ENCODE measurements around the gene ADCY4. TPM values are rescaled to one million over a fixed set of nuclear protein-coding genes. Genes with fewer than 3 reads are reported as not detected.
A peak's percentile ranks its signal among the peaks of the same experiment; 100 is the strongest.
"Not testable (repeated sequence)": the region's sequence is repeated elsewhere in the genome, so short reads cannot be mapped to it uniquely, and the experiment has no call there.

ADCY4 gene
- total RNA-seq, 1 experiment from 2014 or later, result 0.17 TPM

- Histone ChIP-seq H3K27me3 (ENCODE audit: control insufficient read depth, insufficient read depth, low read length) (peaks cover 9% of the 10 kb centered on the region; the same call in 1 of the 2 replicates), H3K4me3 (ENCODE audit: insufficient read depth, low read depth, low read length) (no peak overlapping the region), H3K36me3 (replicated peaks; ENCODE audit: control insufficient read depth, insufficient read depth, low read length) (no peaks in the 10 kb centered on the region)
- no peak for DNase-seq
Measured at GRCh38 chr14:24356208-24356607, 21.3 kb upstream of the ADCY4 start.

DNA sequence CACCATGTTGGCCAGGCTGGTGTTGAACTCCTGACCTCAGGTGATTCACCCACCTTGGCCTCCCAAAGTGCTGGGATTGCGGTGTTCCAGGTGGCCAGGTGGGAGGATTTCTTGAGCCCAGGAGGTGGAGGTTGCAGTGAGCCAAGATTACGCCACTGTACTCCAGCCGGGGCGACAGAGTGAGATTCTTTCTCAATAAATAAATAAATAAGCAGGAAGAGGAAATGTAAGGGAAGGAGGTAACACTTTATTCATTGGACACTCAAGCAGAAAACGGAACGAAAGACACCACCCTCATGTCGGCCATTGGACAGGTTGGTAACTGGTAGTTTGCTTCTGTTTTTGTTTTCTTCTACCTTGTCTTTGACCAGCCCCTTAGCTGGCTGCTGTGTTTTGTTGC lies 20.1 kb upstream of the ADCY4 start:
- DNase-seq, result no peak
- H3K36me3 ChIP-seq (replicated peaks; ENCODE audit: control insufficient read depth, insufficient read depth, low read length), result no peaks in the 10 kb centered on the region
- peaks cover 14% of the 10 kb centered on the region for H3K27me3 ChIP-seq (ENCODE audit: control insufficient read depth, insufficient read depth, low read length)
- H3K4me3 ChIP-seq (ENCODE audit: insufficient read depth, low read depth, low read length), result no peak overlapping the region

DNA sequence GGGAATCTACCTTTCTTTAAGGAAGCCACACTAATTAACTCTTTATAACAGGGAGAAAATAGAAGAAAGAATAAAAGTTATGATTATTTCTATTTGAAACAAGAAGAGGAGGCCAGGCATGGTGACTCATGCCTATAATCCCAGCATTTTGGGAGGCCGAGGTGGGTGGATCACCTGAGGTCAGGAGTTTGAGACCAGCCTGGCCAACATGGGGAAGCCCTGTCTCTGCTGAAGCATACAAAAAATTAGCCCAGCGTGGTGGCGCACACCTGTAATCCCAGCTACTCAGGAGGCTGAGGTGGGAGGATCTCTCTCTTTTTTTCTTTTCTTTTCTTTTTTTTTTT lies 19.6 kb upstream of the ADCY4 start:
- not testable (repeated sequence) for DNase-seq; H3K4me3 ChIP-seq (ENCODE audit: insufficient read depth, low read depth, low read length); H3K36me3 ChIP-seq (replicated peaks; ENCODE audit: control insufficient read depth, insufficient read depth, low read length)
- H3K27me3 ChIP-seq (ENCODE audit: control insufficient read depth, insufficient read depth, low read length), result peaks cover 19% of the 10 kb centered on the region

DNA sequence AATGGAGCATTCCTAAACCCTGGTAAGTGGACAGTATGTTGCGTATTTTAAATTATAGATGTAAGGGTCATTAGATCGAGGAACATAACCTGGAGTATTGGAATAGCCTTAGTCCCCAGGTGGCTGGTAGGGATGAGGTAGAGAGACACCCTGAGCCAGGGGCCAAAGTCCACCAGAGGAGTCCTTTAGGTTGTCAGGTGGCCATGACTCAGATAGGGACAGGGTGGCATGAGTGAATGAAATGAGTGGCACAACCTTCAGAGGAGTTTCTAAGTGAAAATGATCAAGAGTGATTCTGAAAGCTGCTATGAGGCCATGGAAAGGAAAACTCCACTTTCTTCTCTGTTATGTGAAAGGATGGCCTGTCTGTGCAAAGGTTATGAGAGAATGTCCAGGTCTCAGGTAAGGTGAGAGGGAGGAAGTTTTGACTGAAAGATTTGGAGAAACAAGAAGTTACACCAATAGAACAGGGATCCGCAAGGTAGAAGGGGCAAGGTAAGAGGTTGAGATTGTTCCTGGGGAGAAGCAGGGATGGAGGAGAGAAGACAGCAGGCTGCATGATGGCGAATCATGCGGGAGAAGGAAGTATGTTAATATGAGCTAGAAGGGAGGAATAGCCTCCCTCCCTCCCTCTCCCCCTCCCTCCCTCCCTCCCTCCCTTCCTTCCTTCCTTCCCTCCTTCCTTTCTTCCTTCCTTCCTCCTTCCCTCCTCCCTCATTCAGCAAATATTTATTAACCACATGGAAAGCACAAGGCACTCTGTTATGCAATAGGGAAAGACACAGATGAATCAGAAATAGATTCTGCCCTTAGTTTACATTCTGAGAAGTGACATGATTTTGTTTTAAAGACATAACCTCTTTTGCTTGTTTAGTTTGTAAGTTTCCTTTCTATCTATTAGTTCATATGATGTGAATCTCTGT lies 18.9 kb upstream of the ADCY4 start:
- DNase-seq, result no peak
- Histone ChIP-seq H3K4me3 (ENCODE audit: insufficient read depth, low read depth, low read length) (no peak overlapping the region), H3K36me3 (replicated peaks; ENCODE audit: control insufficient read depth, insufficient read depth, low read length) (no peaks in the 10 kb centered on the region), H3K27me3 (ENCODE audit: control insufficient read depth, insufficient read depth, low read length) (peaks cover 19% of the 10 kb centered on the region)

GRCh38 chr14:24351517-24351916 lies 16.6 kb upstream of the ADCY4 start:
- Histone ChIP-seq H3K27me3 (ENCODE audit: control insufficient read depth, insufficient read depth, low read length) (peaks cover 27% of the 10 kb centered on the region), H3K36me3 (replicated peaks; ENCODE audit: control insufficient read depth, insufficient read depth, low read length) (no peaks in the 10 kb centered on the region), H3K4me3 (ENCODE audit: insufficient read depth, low read depth, low read length) (no peak overlapping the region)
- no peak for DNase-seq

DNA sequence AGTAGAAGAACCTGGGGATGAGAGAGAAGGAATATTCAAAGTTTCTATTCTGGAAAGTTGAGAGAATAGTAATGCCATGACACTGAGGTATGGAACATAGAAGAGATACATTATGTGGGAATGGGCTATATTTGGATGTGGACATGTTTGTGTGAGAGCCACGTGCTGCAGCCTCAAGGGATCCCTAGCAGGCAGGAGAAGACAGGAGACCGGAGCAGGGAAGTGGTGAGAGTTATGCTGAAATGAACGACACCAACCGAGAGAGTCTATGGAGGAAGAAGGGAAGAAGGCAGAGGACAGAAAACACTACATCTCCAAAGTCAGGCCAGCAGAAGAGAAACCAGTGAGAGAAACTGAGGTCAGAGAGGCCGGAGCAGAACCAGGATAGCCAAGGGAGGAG lies 14.9 kb upstream of the ADCY4 start:
- Histone ChIP-seq H3K4me3 (ENCODE audit: insufficient read depth, low read depth, low read length) (no peak overlapping the region), H3K27me3 (ENCODE audit: control insufficient read depth, insufficient read depth, low read length) (peaks cover 34% of the 10 kb centered on the region), H3K36me3 (replicated peaks; ENCODE audit: control insufficient read depth, insufficient read depth, low read length) (no peaks in the 10 kb centered on the region)
- DNase-seq, result no peak

DNA sequence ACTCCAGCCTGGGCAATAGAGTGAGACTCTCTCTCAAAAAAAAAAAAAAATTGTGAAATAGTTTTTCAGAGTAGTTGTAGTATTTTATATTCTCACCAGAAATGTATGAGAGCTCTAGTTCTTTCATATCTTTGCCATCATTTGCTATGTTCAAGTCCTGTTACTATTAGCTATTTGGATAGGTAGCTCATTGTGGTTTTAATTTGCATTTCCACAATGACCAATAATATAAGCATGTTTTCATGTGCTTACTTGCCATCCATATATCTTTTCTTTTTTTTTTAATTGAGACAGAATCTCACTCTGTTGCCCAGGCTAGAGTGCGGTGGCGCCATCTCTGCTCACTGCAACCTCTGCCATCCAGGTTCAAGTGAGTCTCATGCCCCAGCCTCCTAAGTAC lies 13.3 kb upstream of the ADCY4 start:
- DNase-seq, result no peak
- Histone ChIP-seq H3K27me3 (ENCODE audit: control insufficient read depth, insufficient read depth, low read length) (peaks cover 41% of the 10 kb centered on the region), H3K4me3 (ENCODE audit: insufficient read depth, low read depth, low read length) (no peak overlapping the region), H3K36me3 (replicated peaks; ENCODE audit: control insufficient read depth, insufficient read depth, low read length) (no peaks in the 10 kb centered on the region)

DNA sequence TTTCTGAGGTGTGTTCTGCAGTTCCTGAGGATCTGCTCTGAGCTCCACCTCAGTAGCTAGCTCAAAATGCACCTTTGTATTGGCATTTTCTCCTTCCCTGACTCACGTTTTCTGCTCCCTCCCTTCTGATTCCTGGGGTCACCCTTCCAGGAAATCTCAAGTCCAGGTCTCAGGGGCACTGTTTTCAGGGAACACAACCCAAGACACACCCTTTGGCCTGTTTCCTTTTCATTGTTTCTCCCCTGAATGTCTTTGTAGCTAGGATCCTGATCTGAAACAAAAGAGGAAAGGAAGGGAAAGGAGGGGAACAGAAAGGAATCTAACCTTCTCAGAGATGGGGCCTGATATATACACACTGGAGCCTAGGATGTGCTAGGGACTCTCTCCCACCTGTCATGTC lies 12.3 kb upstream of the ADCY4 start:
- Histone ChIP-seq H3K4me3 (ENCODE audit: insufficient read depth, low read depth, low read length) (no peak overlapping the region), H3K27me3 (ENCODE audit: control insufficient read depth, insufficient read depth, low read length) (peaks cover 40% of the 10 kb centered on the region), H3K36me3 (replicated peaks; ENCODE audit: control insufficient read depth, insufficient read depth, low read length) (no peaks in the 10 kb centered on the region)
- DNase-seq, result no peak

DNA sequence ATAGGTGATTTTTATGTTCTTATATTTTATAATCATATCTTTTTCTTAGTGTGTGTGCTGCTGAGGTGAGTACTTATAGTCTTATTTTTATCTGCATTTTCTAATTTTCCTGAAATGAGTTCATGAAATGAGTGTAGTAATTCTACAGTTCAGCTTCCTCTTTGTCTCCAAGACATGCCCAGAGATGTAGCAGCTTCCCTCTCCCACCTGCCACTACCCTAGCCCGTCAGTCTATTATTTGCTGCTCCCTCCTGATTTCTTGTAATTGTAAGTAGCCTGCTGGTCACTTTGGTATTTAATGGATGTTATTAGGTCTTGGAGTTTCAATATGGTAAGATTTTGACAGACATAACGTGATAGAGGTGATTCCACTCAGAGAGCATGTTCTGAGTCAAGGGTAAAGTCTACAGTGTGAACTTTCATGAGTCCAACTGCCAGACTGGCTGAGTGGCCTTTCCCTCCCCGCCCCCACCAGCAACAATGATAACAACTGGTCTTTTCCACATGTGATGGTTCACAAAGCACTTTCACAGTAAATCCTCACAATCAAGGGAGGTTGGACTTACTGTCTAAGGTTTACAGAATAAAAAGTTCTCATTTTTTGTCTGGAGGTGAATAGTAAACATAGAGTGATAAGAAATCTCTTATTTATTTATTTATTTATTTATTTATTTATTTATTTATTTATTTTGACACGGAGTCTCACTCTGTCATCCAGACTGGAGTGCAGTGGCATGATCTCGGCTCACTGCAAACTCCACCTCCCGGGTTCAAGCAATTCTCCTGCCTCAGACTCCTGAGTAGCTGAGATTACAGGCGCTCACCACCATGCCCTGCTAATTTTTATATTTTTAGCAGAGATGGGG lies 9.2 kb upstream of the ADCY4 start:
- peaks cover 54% of the 10 kb centered on the region for H3K27me3 ChIP-seq (ENCODE audit: control insufficient read depth, insufficient read depth, low read length)
- no peak overlapping the region for H3K4me3 ChIP-seq (ENCODE audit: insufficient read depth, low read depth, low read length)
- DNase-seq, result no peak
- H3K36me3 ChIP-seq (replicated peaks; ENCODE audit: control insufficient read depth, insufficient read depth, low read length), result no peaks in the 10 kb centered on the region

GRCh38 chr14:24342889-24343288 lies 8.0 kb upstream of the ADCY4 start:
- peaks cover 63% of the 10 kb centered on the region for H3K27me3 ChIP-seq (ENCODE audit: control insufficient read depth, insufficient read depth, low read length)

GRCh38 chr14:24340606-24341005 lies 5.7 kb upstream of the ADCY4 start:
- DNase-seq, result no peak
- peaks cover 78% of the 10 kb centered on the region for H3K27me3 ChIP-seq (ENCODE audit: control insufficient read depth, insufficient read depth, low read length)
- no peaks in the 10 kb centered on the region for H3K36me3 ChIP-seq (replicated peaks; ENCODE audit: control insufficient read depth, insufficient read depth, low read length)
- no peak overlapping the region for H3K4me3 ChIP-seq (ENCODE audit: insufficient read depth, low read depth, low read length)

More at GRCh38 chr14:24342889-24343288, 8.0 kb upstream of the ADCY4 start:
- Histone ChIP-seq H3K36me3 (replicated peaks; ENCODE audit: control insufficient read depth, insufficient read depth, low read length) (no peaks in the 10 kb centered on the region), H3K4me3 (ENCODE audit: insufficient read depth, low read depth, low read length) (no peak overlapping the region)
- DNase-seq, result no peak

DNA sequence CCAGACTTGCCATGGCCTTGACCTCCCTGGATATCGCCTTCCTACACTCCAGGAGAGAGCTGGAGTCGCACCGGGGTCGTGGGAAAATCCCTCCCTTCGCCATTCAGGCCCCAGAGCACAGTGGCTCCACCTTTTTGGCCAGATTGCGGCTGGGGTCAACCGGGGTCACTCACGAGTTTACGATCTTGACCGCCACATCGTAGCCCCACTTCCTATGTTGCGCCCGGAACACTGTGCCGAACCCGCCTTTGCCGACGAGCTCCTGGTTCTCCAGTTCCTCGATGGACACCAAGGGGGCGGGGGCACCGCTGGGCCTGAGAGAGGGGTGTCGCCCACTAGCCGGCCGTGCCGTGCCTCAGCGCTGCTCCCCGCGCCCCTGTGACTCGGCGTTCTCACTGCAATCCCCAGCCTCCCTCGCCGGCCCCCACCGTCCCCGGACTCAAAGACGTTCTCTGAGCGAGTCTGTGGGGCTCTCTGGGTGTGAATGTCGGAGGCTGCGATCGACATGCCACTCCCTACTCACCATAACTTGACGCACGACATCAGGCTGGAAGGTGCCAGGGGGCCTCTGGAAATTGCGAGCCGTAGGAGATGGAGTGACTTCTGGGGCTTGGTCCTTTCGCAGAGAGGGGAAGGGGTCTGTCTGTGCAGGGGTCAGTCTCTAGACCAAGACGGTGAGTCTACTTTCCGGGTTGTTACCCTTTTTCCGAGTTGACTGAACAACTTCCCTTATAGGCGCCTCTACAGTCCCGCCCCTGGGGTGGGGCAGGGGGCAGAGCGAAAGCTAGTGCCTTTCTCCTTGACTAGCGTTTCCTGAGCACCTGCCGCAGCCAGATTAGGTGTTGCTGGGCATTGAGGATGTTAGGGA lies 4.6 kb upstream of the ADCY4 start, which contains the start of gene RIPK3:
Gene RIPK3 (minus strand): TSS at position 708 of the 868 bp plus-strand sequence. CDS start 165 bp downstream, at position 543.
- Histone ChIP-seq H3K27me3 (ENCODE audit: control insufficient read depth, insufficient read depth, low read length) (peaks cover 81% of the 10 kb centered on the region), H3K4me3 (ENCODE audit: insufficient read depth, low read depth, low read length) (peak within 1 kb of the TSS; percentile 56), H3K36me3 (replicated peaks; ENCODE audit: control insufficient read depth, insufficient read depth, low read length) (no peaks in the 10 kb centered on the region)
- peak; percentile 79 for DNase-seq

GRCh38 chr14:24338843-24339242 lies 4.0 kb upstream of the ADCY4 start:
- no peak for DNase-seq
- Histone ChIP-seq H3K27me3 (ENCODE audit: control insufficient read depth, insufficient read depth, low read length) (peaks cover 87% of the 10 kb centered on the region), H3K36me3 (replicated peaks; ENCODE audit: control insufficient read depth, insufficient read depth, low read length) (no peaks in the 10 kb centered on the region), H3K4me3 (ENCODE audit: insufficient read depth, low read depth, low read length) (peak overlapping the region; percentile 56; the same call in 1 of the 2 replicates)

DNA sequence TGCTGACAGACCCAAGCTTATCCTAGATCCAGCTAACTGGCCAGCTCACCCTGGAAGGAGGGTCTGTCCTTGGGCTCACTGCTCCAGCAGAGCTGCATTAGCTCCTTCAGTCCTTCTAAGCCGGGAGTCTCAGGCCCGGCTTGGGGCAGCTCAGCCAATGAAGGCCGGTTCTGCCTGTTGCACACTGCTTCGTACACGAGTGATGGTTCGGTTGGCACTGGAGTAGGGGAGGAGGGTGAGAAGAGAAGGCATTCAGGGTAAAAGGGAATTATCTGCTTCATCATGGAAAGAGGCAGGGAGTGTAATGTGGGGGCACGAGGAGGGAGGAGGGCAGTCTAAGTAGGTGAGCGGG lies 2.9 kb upstream of the ADCY4 start:
- H3K4me3 ChIP-seq (ENCODE audit: insufficient read depth, low read depth, low read length), result no peak overlapping the region
- no peaks in the 10 kb centered on the region for H3K36me3 ChIP-seq (replicated peaks; ENCODE audit: control insufficient read depth, insufficient read depth, low read length)
- DNase-seq, result no peak
- H3K27me3 ChIP-seq (ENCODE audit: control insufficient read depth, insufficient read depth, low read length), result peaks cover 91% of the 10 kb centered on the region
